Measurements from ENCODE around the gene PRKCH. TPM values are rescaled to one million over a fixed set of nuclear protein-coding genes. Genes with fewer than 3 reads are reported as not detected.

The PRKCH gene
- total and polyA plus RNA-seq, 10 of the 15 experiments (the other 5 are each of a cell fraction or from before 2014, with no cell fraction given), result 10.7 to 140 (median 33.2) TPM

DNA sequence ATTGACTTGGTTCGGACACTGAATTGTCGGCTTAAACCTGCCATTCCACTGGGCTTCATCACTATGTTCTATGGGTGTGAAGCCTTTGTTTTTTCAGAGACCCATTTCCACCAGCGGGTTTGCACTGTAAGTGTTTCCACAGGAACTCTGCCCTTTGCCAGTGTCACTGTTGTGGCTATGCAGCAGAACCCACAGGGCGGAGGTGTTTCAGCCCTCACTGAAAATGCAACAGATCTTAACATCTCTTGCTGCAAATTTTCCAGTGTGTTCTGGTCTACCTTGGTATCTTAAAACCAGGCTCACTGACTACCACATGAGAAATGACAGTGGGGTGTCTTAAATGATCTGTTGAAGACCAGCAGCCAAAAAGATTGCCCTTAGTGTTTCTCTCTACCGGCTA is 21.1 kb downstream of the PRKCH start:
- FAIRE-seq, result no peak
- ChIA-PET SMC1A (ENCODE audit: uncharacterized antibody, unreplicated experiment) (interaction anchor here (0.9 to 8.4 kb wide), 13 partner anchors 9 to 97 kb away, joined by 3 to 66 read pairs (median 7); partner anchors contain the start of gene PRKCH), RAD21 (ENCODE audit: unreplicated experiment) (interaction anchor here (0.8 to 4.6 kb wide), 8 partner anchors 10 to 160 kb away, joined by 3 to 25 read pairs (median 14); no protein-coding TSS in a partner anchor), CTCF (interaction anchor here (0.9 to 2.1 kb wide), 4 partner anchors 10 to 356 kb away, joined by 3 to 8 read pairs (median 4); no protein-coding TSS in a partner anchor), POLR2A (interaction anchor here (0.6 to 8.3 kb wide), 8 partner anchors 9 to 51 kb away, joined by 3 to 74 read pairs (median 5); partner anchors contain the start of gene PRKCH)
- peak; percentile 70 for ATAC-seq
- DNase-seq (ENCODE audit: low read depth, low spot score), result peak; percentile 67
- Histone ChIP-seq H4K20me1 (ENCODE audit: control insufficient read depth, insufficient read depth) (no peaks in the 10 kb centered on the region), H3K4me1 (ENCODE audit: control insufficient read depth, insufficient read depth, low read length) (peaks cover 63% of the 10 kb centered on the region), H3K4me2 (ENCODE audit: control insufficient read depth, insufficient read depth) (peak overlapping the region; percentile 73), H3K27ac (ENCODE audit: control insufficient read depth, insufficient read depth) (peak overlapping the region; percentile 74), H3K4me3 (peak overlapping the region; percentile 57), H3K9me3 (replicated peaks; ENCODE audit: control insufficient read depth, insufficient read depth, low read length) (no peaks in the 10 kb centered on the region; the same call in 2 of the 3 replicates), H3K36me3 (ENCODE audit: control insufficient read depth in 2 of 2, insufficient read depth in 2 of 2, low read length in 1 of 2) (peaks cover 0 to 2% of the 10 kb centered on the region in 2 experiments; a peak in 1 of 4 replicates), H3K27me3 (replicated peaks in 1 of 2; ENCODE audit: control insufficient read depth in 2 of 2, insufficient read depth in 2 of 2, low read length in 1 of 2) (no peaks in the 10 kb centered on the region), H2AFZ (ENCODE audit: control insufficient read depth, low read depth, low read length) (no peak overlapping the region; the same call in 1 of the 2 replicates), H3K79me2 (ENCODE audit: control insufficient read depth, insufficient read depth, low read length) (peaks cover 94% of the 10 kb centered on the region), H3K9ac (ENCODE audit: control insufficient read depth, insufficient read depth, low read length) (peak overlapping the region; percentile 47)
- WGBS (ENCODE audit: insufficient coverage, insufficient replicate concordance, low lambda C conversion rate, missing lambda C conversion rate), result 57% methylated on average over 5 of the region's 5 CpGs
- intact Hi-C loops (cut with micrococcal nuclease; ENCODE audit: unreplicated experiment), result loop anchor here (5.0 kb wide), 2 partner anchors 45 to 95 kb away; no protein-coding TSS in a partner anchor
- in situ Hi-C loops (cut with MboI), result no loop called here
- BruUV-seq (replicated peaks), result no TSS peak
- TF ChIP-seq, protein P1, sequence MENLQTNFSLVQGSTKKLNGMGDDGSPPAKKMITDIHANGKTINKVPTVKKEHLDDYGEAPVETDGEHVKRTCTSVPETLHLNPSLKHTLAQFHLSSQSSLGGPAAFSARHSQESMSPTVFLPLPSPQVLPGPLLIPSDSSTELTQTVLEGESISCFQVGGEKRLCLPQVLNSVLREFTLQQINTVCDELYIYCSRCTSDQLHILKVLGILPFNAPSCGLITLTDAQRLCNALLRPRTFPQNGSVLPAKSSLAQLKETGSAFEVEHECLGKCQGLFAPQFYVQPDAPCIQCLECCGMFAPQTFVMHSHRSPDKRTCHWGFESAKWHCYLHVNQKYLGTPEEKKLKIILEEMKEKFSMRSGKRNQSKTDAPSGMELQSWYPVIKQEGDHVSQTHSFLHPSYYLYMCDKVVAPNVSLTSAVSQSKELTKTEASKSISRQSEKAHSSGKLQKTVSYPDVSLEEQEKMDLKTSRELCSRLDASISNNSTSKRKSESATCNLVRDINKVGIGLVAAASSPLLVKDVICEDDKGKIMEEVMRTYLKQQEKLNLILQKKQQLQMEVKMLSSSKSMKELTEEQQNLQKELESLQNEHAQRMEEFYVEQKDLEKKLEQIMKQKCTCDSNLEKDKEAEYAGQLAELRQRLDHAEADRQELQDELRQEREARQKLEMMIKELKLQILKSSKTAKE (IDR thresholded peaks at IDR 0.05; ENCODE audit: low read depth, poor library complexity, severe bottlenecking), result peak; percentile 33
- TF ChIP-seq, protein P2, sequence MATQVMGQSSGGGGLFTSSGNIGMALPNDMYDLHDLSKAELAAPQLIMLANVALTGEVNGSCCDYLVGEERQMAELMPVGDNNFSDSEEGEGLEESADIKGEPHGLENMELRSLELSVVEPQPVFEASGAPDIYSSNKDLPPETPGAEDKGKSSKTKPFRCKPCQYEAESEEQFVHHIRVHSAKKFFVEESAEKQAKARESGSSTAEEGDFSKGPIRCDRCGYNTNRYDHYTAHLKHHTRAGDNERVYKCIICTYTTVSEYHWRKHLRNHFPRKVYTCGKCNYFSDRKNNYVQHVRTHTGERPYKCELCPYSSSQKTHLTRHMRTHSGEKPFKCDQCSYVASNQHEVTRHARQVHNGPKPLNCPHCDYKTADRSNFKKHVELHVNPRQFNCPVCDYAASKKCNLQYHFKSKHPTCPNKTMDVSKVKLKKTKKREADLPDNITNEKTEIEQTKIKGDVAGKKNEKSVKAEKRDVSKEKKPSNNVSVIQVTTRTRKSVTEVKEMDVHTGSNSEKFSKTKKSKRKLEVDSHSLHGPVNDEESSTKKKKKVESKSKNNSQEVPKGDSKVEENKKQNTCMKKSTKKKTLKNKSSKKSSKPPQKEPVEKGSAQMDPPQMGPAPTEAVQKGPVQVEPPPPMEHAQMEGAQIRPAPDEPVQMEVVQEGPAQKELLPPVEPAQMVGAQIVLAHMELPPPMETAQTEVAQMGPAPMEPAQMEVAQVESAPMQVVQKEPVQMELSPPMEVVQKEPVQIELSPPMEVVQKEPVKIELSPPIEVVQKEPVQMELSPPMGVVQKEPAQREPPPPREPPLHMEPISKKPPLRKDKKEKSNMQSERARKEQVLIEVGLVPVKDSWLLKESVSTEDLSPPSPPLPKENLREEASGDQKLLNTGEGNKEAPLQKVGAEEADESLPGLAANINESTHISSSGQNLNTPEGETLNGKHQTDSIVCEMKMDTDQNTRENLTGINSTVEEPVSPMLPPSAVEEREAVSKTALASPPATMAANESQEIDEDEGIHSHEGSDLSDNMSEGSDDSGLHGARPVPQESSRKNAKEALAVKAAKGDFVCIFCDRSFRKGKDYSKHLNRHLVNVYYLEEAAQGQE (IDR thresholded peaks at IDR 0.05; ENCODE audit: low read depth, low read length), result no peak
- peak; percentile 77 for TF ChIP-seq IKZF1 (conservative IDR thresholded peaks at IDR 0.05)
- TF ChIP-seq ESRRA (IDR thresholded peaks at IDR 0.05; ENCODE audit: low read length), result no peak
- no peak for TF ChIP-seq KLF5 (IDR thresholded peaks at IDR 0.05; ENCODE audit: partially characterized antibody)
- TF ChIP-seq, protein P3, sequence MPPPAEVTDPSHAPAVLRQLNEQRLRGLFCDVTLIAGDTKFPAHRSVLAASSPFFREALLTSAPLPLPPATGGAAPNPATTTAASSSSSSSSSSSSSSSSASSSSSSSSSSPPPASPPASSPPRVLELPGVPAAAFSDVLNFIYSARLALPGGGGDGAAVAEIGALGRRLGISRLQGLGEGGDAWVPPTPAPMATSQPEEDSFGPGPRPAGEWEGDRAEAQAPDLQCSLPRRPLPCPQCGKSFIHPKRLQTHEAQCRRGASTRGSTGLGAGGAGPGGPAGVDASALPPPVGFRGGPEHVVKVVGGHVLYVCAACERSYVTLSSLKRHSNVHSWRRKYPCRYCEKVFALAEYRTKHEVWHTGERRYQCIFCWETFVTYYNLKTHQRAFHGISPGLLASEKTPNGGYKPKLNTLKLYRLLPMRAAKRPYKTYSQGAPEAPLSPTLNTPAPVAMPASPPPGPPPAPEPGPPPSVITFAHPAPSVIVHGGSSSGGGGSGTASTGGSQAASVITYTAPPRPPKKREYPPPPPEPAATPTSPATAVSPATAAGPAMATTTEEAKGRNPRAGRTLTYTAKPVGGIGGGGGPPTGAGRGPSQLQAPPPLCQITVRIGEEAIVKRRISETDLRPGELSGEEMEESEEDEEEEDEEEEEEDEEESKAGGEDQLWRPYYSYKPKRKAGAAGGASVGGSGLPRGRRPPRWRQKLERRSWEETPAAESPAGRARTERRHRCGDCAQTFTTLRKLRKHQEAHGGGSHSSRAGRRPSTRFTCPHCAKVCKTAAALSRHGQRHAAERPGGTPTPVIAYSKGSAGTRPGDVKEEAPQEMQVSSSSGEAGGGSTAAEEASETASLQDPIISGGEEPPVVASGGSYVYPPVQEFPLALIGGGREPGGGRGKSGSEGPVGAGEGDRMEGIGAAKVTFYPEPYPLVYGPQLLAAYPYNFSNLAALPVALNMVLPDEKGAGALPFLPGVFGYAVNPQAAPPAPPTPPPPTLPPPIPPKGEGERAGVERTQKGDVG (CRISPR knock-in tag; IDR thresholded peaks at IDR 0.05), result no peak
- TF ChIP-seq EP300 (IDR thresholded peaks at IDR 0.05; ENCODE audit: borderline replicate concordance in 1 of 2, control insufficient read depth in 1 of 2, low read depth in 2 of 2, low read length in 2 of 2), result peak; percentile 32 to 44; a peak in 1 of 4 replicates
- no peak for TF ChIP-seq FOS (IDR thresholded peaks at IDR 0.05; ENCODE audit: borderline replicate concordance, extremely low read depth, insufficient read length)
- no peak for TF ChIP-seq SREBF2 (IDR thresholded peaks at IDR 0.05; ENCODE audit: low read length)
- TF ChIP-seq FOXM1 (IDR thresholded peaks at IDR 0.05; ENCODE audit: low read depth, low read length), result no peak
- TF ChIP-seq, protein P4, sequence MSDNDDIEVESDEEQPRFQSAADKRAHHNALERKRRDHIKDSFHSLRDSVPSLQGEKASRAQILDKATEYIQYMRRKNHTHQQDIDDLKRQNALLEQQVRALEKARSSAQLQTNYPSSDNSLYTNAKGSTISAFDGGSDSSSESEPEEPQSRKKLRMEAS (IDR thresholded peaks at IDR 0.05; ENCODE audit: low read depth, low read length), result no peak
- TF ChIP-seq EGR1 (IDR thresholded peaks at IDR 0.05; ENCODE audit: borderline replicate concordance in 1 of 2, low read depth in 2 of 2, low read length in 2 of 2), result 0 out of 3 replicates have a peak, but pooled peaks of 1 of the 2 experiments have one; percentile 9
- TF ChIP-seq IRF4 (IDR thresholded peaks at IDR 0.05; ENCODE audit: low read depth, low read length), result no peak
- no peak for TF ChIP-seq RELA (IDR thresholded peaks at IDR 0.05; ENCODE audit: borderline replicate concordance, partially characterized antibody)

Measured in GM12878 (cell line).